ENCODE results near the gene STRIP1. TPM values are rescaled to one million over a fixed set of nuclear protein-coding genes. Genes with fewer than 3 reads are reported as not detected.

STRIP1 gene
- total and polyA plus RNA-seq, 10 of the 15 experiments (the other 5 are each of a cell fraction or from before 2014, with no cell fraction given) = 6.3 to 26.6 (median 18.0) TPM

GRCh38 chr1:110063781-110064180, 29.4 kb downstream of the STRIP1 start:
- Histone ChIP-seq H3K27ac (ENCODE audit: control insufficient read depth, insufficient read depth) (no peak overlapping the region), H3K9me3 (replicated peaks; ENCODE audit: control insufficient read depth, insufficient read depth, low read length) (no peaks in the 10 kb centered on the region), H3K79me2 (ENCODE audit: control insufficient read depth, insufficient read depth, low read length) (no peaks in the 10 kb centered on the region), H3K4me1 (ENCODE audit: control insufficient read depth, insufficient read depth, low read length) (no peaks in the 10 kb centered on the region), H3K36me3 (ENCODE audit: control insufficient read depth in 2 of 2, insufficient read depth in 2 of 2, low read length in 1 of 2) (no peaks in the 10 kb centered on the region; a peak in 2 of 4 replicates), H3K4me2 (ENCODE audit: control insufficient read depth, insufficient read depth) (no peak overlapping the region), H3K9ac (ENCODE audit: control insufficient read depth, insufficient read depth, low read length) (no peak overlapping the region), H2AFZ (ENCODE audit: control insufficient read depth, low read depth, low read length) (no peak overlapping the region), H3K27me3 (replicated peaks in 1 of 2; ENCODE audit: control insufficient read depth in 2 of 2, insufficient read depth in 2 of 2, low read length in 1 of 2) (peaks cover 14 to 16% of the 10 kb centered on the region in 2 experiments), H3K4me3 (no peak overlapping the region), H4K20me1 (ENCODE audit: control insufficient read depth, insufficient read depth) (peaks cover 7% of the 10 kb centered on the region)
- 38% methylated on average over 4 of the region's 4 CpGs for WGBS (ENCODE audit: insufficient coverage, insufficient replicate concordance, low lambda C conversion rate, missing lambda C conversion rate)
- CTCF ChIA-PET = interaction anchor here (1.1 kb wide), 1 partner anchor 24 kb away, joined by 3 read pairs; no protein-coding TSS in a partner anchor
- DNase-seq (ENCODE audit: low read depth, low spot score) (no peak), ATAC-seq (no peak), FAIRE-seq (no peak)
- intact Hi-C loops (cut with micrococcal nuclease; ENCODE audit: unreplicated experiment) (no loop called here), in situ Hi-C loops (cut with MboI) (no loop called here)
- SMC1A ChIA-PET (ENCODE audit: uncharacterized antibody, unreplicated experiment) = no interaction called here
- POLR2A ChIA-PET = no interaction called here
- TF ChIP-seq CTCF (IDR thresholded peaks at IDR 0.05 in 2 of 3, conservative IDR thresholded peaks at IDR 0.05 in 1 of 3; ENCODE audit: control insufficient read depth in 2 of 3, extremely low read depth in 1 of 3, insufficient read depth in 1 of 3, low read depth in 3 of 3, low read length in 3 of 3) (no peak), ZNF622 (IDR thresholded peaks at IDR 0.05) (no peak), TCF7 (IDR thresholded peaks at IDR 0.05; ENCODE audit: borderline replicate concordance) (no peak), RFX5 (IDR thresholded peaks at IDR 0.05; ENCODE audit: low read depth, low read length) (no peak), ATF3 (IDR thresholded peaks at IDR 0.05; ENCODE audit: borderline replicate concordance, extremely low read depth, low read depth, low read length) (no peak), JUND (IDR thresholded peaks at IDR 0.05; ENCODE audit: low read depth, low read length) (no peak), NR2C1 (IDR thresholded peaks at IDR 0.05) (no peak), USF1 (IDR thresholded peaks at IDR 0.05; ENCODE audit: borderline replicate concordance, extremely low read length, insufficient read depth, low read depth, low read length) (no peak)
- BruUV-seq (replicated peaks) = no TSS peak
- RAD21 ChIA-PET (ENCODE audit: unreplicated experiment) = no interaction called here
